Measurements from ENCODE around the gene ATP13A3. TPM values are rescaled to one million over a fixed set of nuclear protein-coding genes. Genes with fewer than 3 reads are reported as not detected.

The ATP13A3 gene
- total and polyA plus RNA-seq, 7 donors, result 10.9 to 82.7 (median 50.4) TPM

GRCh38 chr3:194423317-194423716 is 63.5 kb downstream of the ATP13A3 start:
- WGBS, 2 donors, result 18 to 67% methylated on average over 3 of the region's 3 CpGs

GRCh38 chr3:194422188-194422587 is 64.6 kb downstream of the ATP13A3 start:
- Histone ChIP-seq H3K36me3 (peaks cover 0 to 49% (median 5%) of the 10 kb centered on the region in 4 donors), H3K27me3 (no peaks in the 10 kb centered on the region), H3K27ac (no peak overlapping the region), H3K4me1 (no peaks in the 10 kb centered on the region), H3K4me3 (no peak overlapping the region), H3K9me3 (no peaks in the 10 kb centered on the region)
- DNase-seq, result no peak
- no peak for TF ChIP-seq EP300 (IDR thresholded peaks at IDR 0.05)
- no peak for TF ChIP-seq POLR2AphosphoS5 (IDR thresholded peaks at IDR 0.05)
- TF ChIP-seq POLR2A (IDR thresholded peaks at IDR 0.05), result no peak
- no peak for TF ChIP-seq CTCF (IDR thresholded peaks at IDR 0.05)
- intact Hi-C loops (cut with DNase I), result no loop called here

More at GRCh38 chr3:194423317-194423716, 63.5 kb downstream of the ATP13A3 start:
- no peaks in the 10 kb centered on the region for H3K4me1 ChIP-seq
- H3K27me3 ChIP-seq, result no peaks in the 10 kb centered on the region
- peaks cover 0 to 52% (median 5%) of the 10 kb centered on the region in 4 donors for H3K36me3 ChIP-seq
- no peak for DNase-seq
- no peak overlapping the region for H3K27ac ChIP-seq
- H3K9me3 ChIP-seq, result no peaks in the 10 kb centered on the region
- no peak overlapping the region for H3K4me3 ChIP-seq
- intact Hi-C loops (cut with DNase I), result no loop called here
- TF ChIP-seq POLR2AphosphoS5 (IDR thresholded peaks at IDR 0.05), result no peak
- no peak for TF ChIP-seq EP300 (IDR thresholded peaks at IDR 0.05)
- no peak for TF ChIP-seq CTCF (IDR thresholded peaks at IDR 0.05)
- no peak for TF ChIP-seq POLR2A (IDR thresholded peaks at IDR 0.05)

GRCh38 chr3:194418671-194419070 is 68.1 kb downstream of the ATP13A3 start:
- no peaks in the 10 kb centered on the region for H3K27me3 ChIP-seq
- DNase-seq, result no peak
- no peaks in the 10 kb centered on the region for H3K4me1 ChIP-seq
- H3K27ac ChIP-seq, result no peak overlapping the region
- no peaks in the 10 kb centered on the region for H3K9me3 ChIP-seq
- TF ChIP-seq EP300 (IDR thresholded peaks at IDR 0.05) (no peak), CTCF (IDR thresholded peaks at IDR 0.05) (no peak), POLR2AphosphoS5 (IDR thresholded peaks at IDR 0.05) (no peak), POLR2A (IDR thresholded peaks at IDR 0.05) (no peak)
- intact Hi-C loops (cut with DNase I), result no loop called here
- 95 to 98% methylated on average over 2 of the region's 2 CpGs for WGBS, 2 donors
- peaks cover 0 to 24% (median 0%) of the 10 kb centered on the region in 4 donors for H3K36me3 ChIP-seq
- no peak overlapping the region for H3K4me3 ChIP-seq

GRCh38 chr3:194407423-194407822 is 79.4 kb downstream of the ATP13A3 start:
- no peak for DNase-seq
- intact Hi-C loops (cut with DNase I), result no loop called here
- Histone ChIP-seq H3K27ac (no peak overlapping the region), H3K4me3 (no peak overlapping the region), H3K4me1 (no peaks in the 10 kb centered on the region), H3K27me3 (no peaks in the 10 kb centered on the region), H3K9me3 (no peaks in the 10 kb centered on the region), H3K36me3 (peaks cover 0 to 33% (median 2%) of the 10 kb centered on the region in 4 donors)
- no peak for TF ChIP-seq POLR2AphosphoS5 (IDR thresholded peaks at IDR 0.05)
- TF ChIP-seq CTCF (IDR thresholded peaks at IDR 0.05), result no peak
- 90 to 91% methylated on average over 7 of the region's 7 CpGs for WGBS, 2 donors

GRCh38 chr3:194405766-194406165 is 81.0 kb downstream of the ATP13A3 start:
- H3K27me3 ChIP-seq, result no peaks in the 10 kb centered on the region

More at GRCh38 chr3:194405766-194406165, 81.0 kb downstream of the ATP13A3 start:
- Histone ChIP-seq H3K4me1 (no peaks in the 10 kb centered on the region), H3K9me3 (no peaks in the 10 kb centered on the region), H3K27ac (no peak overlapping the region), H3K4me3 (no peak overlapping the region), H3K36me3 (peaks cover 0 to 20% (median 2%) of the 10 kb centered on the region in 4 donors)
- intact Hi-C loops (cut with DNase I), result loop anchor here (2.0 kb wide), 1 partner anchor 625 kb away; no protein-coding TSS in a partner anchor
- no peak for DNase-seq
- 96 to 98% methylated on average over 2 of the region's 2 CpGs for WGBS, 2 donors
- TF ChIP-seq EP300 (IDR thresholded peaks at IDR 0.05) (no peak), POLR2A (IDR thresholded peaks at IDR 0.05) (no peak), CTCF (IDR thresholded peaks at IDR 0.05) (no peak), POLR2AphosphoS5 (IDR thresholded peaks at IDR 0.05) (no peak)
